ENCODE measurements around the gene NEFH.
"Not testable (repeated sequence)": the region's sequence is repeated elsewhere in the genome, so short reads cannot be mapped to it uniquely, and the experiment has no call there.

Gene NEFH, protein sequence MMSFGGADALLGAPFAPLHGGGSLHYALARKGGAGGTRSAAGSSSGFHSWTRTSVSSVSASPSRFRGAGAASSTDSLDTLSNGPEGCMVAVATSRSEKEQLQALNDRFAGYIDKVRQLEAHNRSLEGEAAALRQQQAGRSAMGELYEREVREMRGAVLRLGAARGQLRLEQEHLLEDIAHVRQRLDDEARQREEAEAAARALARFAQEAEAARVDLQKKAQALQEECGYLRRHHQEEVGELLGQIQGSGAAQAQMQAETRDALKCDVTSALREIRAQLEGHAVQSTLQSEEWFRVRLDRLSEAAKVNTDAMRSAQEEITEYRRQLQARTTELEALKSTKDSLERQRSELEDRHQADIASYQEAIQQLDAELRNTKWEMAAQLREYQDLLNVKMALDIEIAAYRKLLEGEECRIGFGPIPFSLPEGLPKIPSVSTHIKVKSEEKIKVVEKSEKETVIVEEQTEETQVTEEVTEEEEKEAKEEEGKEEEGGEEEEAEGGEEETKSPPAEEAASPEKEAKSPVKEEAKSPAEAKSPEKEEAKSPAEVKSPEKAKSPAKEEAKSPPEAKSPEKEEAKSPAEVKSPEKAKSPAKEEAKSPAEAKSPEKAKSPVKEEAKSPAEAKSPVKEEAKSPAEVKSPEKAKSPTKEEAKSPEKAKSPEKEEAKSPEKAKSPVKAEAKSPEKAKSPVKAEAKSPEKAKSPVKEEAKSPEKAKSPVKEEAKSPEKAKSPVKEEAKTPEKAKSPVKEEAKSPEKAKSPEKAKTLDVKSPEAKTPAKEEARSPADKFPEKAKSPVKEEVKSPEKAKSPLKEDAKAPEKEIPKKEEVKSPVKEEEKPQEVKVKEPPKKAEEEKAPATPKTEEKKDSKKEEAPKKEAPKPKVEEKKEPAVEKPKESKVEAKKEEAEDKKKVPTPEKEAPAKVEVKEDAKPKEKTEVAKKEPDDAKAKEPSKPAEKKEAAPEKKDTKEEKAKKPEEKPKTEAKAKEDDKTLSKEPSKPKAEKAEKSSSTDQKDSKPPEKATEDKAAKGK

DNA sequence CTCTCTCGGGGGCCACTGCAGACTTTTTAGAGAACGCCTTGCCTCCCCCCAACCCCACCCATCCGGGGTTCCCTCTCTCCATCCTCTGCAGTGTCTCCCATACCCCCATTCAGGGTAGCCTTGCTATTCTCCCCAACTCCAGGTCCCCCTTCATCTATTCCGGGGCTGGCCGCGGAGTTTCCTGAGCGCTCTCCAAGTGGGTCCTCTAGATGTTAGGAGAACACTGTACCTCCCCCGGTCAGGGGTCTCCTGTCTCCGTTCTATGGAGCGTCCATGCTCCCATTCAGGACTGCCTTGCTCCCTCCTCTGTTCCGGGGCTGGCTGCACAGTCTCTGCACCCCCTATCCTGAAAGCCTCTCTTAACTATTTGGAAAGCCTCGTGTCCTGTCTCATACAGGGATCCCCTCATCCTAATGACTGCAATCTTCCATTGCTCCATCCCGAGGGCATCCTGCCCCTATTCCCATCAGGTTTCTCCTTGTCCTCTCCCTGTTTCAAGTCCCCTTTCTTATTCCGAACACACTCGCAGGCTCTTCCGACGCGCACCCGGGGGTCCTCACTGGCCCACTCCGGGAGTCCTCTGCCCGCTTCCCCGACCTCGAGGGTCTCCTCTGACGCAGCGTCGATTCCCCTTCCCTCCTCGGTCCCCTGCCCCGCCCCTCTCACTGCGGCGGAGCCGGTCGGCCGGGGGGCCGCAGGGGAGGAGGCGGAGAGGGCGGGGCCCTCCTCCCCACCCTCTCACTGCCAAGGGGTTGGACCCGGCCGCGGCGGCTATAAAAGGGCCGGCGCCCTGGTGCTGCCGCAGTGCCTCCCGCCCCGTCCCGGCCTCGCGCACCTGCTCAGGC is at the start of gene NEFH:
NEFH (plus strand) TSS at position 802 of the 845 bp plus-strand sequence. CDS start 45 bp downstream, outside the sequence.
- DNase-seq (ENCODE audit: low read depth), result no peak
- TF ChIP-seq CTCF (IDR thresholded peaks at IDR 0.05; ENCODE audit: control insufficient read depth, insufficient read depth, low read depth, low read length, missing control alignments), result no peak
- no peak within 1 kb of the TSS for H3K4me3 ChIP-seq (ENCODE audit: control insufficient read depth, low read depth, low read length)

DNA sequence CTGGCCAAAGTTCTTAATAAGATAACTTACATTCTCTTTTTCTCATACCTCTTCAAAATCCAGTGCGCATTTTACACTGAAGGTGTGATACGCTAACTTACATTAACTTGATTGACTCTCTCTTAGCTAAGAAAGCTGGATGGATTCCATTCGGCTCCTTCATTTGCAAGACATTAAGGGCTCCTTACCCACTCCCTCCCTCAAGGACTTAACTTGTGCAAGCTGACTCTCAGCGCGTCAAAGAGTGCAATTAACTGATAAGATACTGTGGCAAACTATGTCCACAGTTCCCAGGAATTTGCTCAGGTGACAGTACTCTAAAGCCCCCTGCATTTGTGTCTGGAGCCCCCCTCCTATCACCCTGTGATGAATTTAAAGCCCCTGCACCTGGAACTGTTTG is 48.0 kb upstream of the NEFH start:
- DNase-seq (ENCODE audit: low read depth), result no peak
- H3K4me3 ChIP-seq (ENCODE audit: control insufficient read depth, low read depth, low read length), result no peak overlapping the region
- TF ChIP-seq CTCF (IDR thresholded peaks at IDR 0.05; ENCODE audit: control insufficient read depth, insufficient read depth, low read depth, low read length, missing control alignments), result no peak

- DNase-seq (ENCODE audit: low read depth), result no peak
- TF ChIP-seq CTCF (IDR thresholded peaks at IDR 0.05; ENCODE audit: control insufficient read depth, insufficient read depth, low read depth, low read length, missing control alignments), result no peak
Measured at GRCh38 chr22:29433856-29434255, 46.2 kb upstream of the NEFH start.

DNA sequence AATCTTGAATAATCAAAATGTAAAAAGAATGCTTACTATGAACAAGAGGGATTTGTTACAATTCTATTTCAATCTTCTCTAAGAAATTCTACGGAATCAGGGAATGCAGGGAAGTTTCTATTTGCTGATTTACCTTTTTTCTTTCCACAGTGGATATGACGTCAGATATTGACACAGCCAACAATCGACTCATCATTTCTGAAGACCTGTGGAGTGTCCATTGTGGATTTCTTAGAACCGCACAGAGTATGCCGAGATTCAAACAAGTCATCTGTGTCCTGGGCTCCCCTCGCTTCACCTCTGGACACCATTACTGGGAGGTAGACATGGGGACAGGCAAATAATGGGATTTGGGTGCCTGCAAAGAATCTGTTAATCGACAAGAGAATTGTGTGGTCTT is 45.7 kb upstream of the NEFH start:
- no peak for TF ChIP-seq CTCF (IDR thresholded peaks at IDR 0.05; ENCODE audit: control insufficient read depth, insufficient read depth, low read depth, low read length, missing control alignments)
- H3K4me3 ChIP-seq (ENCODE audit: control insufficient read depth, low read depth, low read length), result no peak overlapping the region
- DNase-seq (ENCODE audit: low read depth), result no peak

More at GRCh38 chr22:29433856-29434255, 46.2 kb upstream of the NEFH start:
- no peak overlapping the region for H3K4me3 ChIP-seq (ENCODE audit: control insufficient read depth, low read depth, low read length)

- no peak for TF ChIP-seq CTCF (IDR thresholded peaks at IDR 0.05; ENCODE audit: control insufficient read depth, insufficient read depth, low read depth, low read length, missing control alignments)
- H3K4me3 ChIP-seq (ENCODE audit: control insufficient read depth, low read depth, low read length), result no peak overlapping the region
- no peak for DNase-seq (ENCODE audit: low read depth)
Measured at GRCh38 chr22:29435236-29436136, 44.5 kb upstream of the NEFH start.

GRCh38 chr22:29438283-29438682 is 41.7 kb upstream of the NEFH start, which contains the start of gene RFPL1:
Gene RFPL1 (plus strand): TSS chr22:29438583.
- H3K4me3 ChIP-seq (ENCODE audit: control insufficient read depth, low read depth, low read length); DNase-seq (ENCODE audit: low read depth): not testable (repeated sequence)

Data from AG09309 (cell line).